Measurements from ENCODE around the gene CTNNBL1. TPM values are rescaled to one million over a fixed set of nuclear protein-coding genes. Genes with fewer than 3 reads are reported as not detected.

Gene CTNNBL1
- total and polyA plus RNA-seq, 2 donors (not counting 1 experiment from before 2014, with no cell fraction given): 31.3 to 39.0 TPM

DNA sequence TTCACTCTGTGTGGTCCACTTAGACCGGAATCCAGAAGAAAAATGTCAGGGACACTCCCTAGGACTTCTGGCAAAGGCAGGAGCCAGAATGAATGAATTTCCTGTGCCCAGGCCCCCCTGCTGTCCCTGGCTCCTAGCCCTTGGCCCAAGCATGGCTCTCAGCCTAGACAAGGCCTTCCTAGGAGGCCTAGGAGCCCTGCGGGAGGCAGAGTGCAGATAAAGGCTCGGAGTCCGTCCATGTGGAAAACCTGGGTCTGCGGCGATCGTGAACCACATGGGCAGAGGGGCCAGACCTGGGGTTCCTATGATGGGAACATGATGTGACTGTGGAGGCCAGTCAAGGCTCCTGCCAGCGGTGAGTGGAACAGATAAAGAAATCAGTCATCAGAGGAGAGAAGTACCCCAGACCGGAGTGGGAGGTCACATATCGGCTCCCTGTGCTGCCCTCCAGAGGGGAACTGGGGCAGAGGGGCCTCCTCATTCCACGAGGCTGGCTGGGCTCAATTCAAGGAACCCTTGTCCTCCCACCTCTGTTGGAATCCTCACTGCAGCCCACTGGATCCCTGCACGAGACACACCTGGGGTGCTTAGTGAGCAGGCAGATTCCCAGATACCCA, 203.2 kb downstream of the CTNNBL1 start:
- Histone ChIP-seq H3K4me3 (replicated peaks in 1 of 4; ENCODE audit: control extremely low read depth in 1 of 4, insufficient read depth in 1 of 4, low read depth in 3 of 4, low read length in 4 of 4) (no peak overlapping the region), H3K4me1 (ENCODE audit: control insufficient read depth, extremely low read depth, insufficient read depth, low read length) (no peaks in the 10 kb centered on the region), H3K36me3 (ENCODE audit: control insufficient read depth, insufficient read depth, low read length) (no peaks in the 10 kb centered on the region), H2AFZ (ENCODE audit: low read length) (no peak overlapping the region), H4K20me1 (ENCODE audit: control insufficient read depth, extremely low read depth, insufficient read depth, low read length) (no peaks in the 10 kb centered on the region), H3K9me3 (ENCODE audit: control insufficient read depth, insufficient read depth, low read depth, low read length) (no peaks in the 10 kb centered on the region), H3K79me2 (ENCODE audit: control insufficient read depth, insufficient read depth, low read length) (no peaks in the 10 kb centered on the region), H3K4me2 (ENCODE audit: extremely low read depth, insufficient read depth, low read length) (no peak overlapping the region), H3K27ac (ENCODE audit: insufficient read depth, low read length) (no peak overlapping the region), H3K9ac (ENCODE audit: insufficient read depth, low read length) (no peak overlapping the region), H3K27me3 (ENCODE audit: control insufficient read depth, insufficient read depth, low read length) (peaks cover 23% of the 10 kb centered on the region)
- peak in 1 of 2 donors; percentile 39 for TF ChIP-seq CTCF (conservative IDR thresholded peaks at IDR 0.05 in 1 of 2, IDR thresholded peaks at IDR 0.05 in 1 of 2; ENCODE audit: low read depth in 1 of 2, low read length in 2 of 2)
- TF ChIP-seq EZH2 (IDR thresholded peaks at IDR 0.05; ENCODE audit: low read length, missing control alignments): no peak
- no peak for DNase-seq (ENCODE audit: low read depth in 2 of 2)

GRCh38 chr20:37898233-37899104, 204.6 kb downstream of the CTNNBL1 start:
- H2AFZ ChIP-seq (ENCODE audit: low read length): no peak overlapping the region
- no peak overlapping the region for H3K4me2 ChIP-seq (ENCODE audit: extremely low read depth, insufficient read depth, low read length)
- no peak overlapping the region for H3K4me3 ChIP-seq (replicated peaks in 1 of 4; ENCODE audit: control extremely low read depth in 1 of 4, insufficient read depth in 1 of 4, low read depth in 3 of 4, low read length in 4 of 4)
- no peak overlapping the region for H3K9ac ChIP-seq (ENCODE audit: insufficient read depth, low read length)
- H4K20me1 ChIP-seq (ENCODE audit: control insufficient read depth, extremely low read depth, insufficient read depth, low read length): no peaks in the 10 kb centered on the region
- H3K79me2 ChIP-seq (ENCODE audit: control insufficient read depth, insufficient read depth, low read length): no peaks in the 10 kb centered on the region
- no peaks in the 10 kb centered on the region for H3K9me3 ChIP-seq (ENCODE audit: control insufficient read depth, insufficient read depth, low read depth, low read length)
- no peaks in the 10 kb centered on the region for H3K4me1 ChIP-seq (ENCODE audit: control insufficient read depth, extremely low read depth, insufficient read depth, low read length)
- no peak overlapping the region for H3K27ac ChIP-seq (ENCODE audit: insufficient read depth, low read length)
- no peaks in the 10 kb centered on the region for H3K36me3 ChIP-seq (ENCODE audit: control insufficient read depth, insufficient read depth, low read length)
- TF ChIP-seq CTCF (conservative IDR thresholded peaks at IDR 0.05 in 1 of 2, IDR thresholded peaks at IDR 0.05 in 1 of 2; ENCODE audit: low read depth in 1 of 2, low read length in 2 of 2): no peak
- no peak for TF ChIP-seq EZH2 (IDR thresholded peaks at IDR 0.05; ENCODE audit: low read length, missing control alignments)
- peaks cover 29% of the 10 kb centered on the region for H3K27me3 ChIP-seq (ENCODE audit: control insufficient read depth, insufficient read depth, low read length)
- DNase-seq (ENCODE audit: low read depth in 2 of 2): peak in 1 of 2 donors; percentile 74
